Measurements from ENCODE around the gene EXT2.

EXT2 gene

GRCh38 chr11:44095506-44096359, at the start of gene EXT2:
EXT2 (plus strand) TSS chr11:44095678; CDS start chr11:44107713, 12,035 bp downstream.
- peak; percentile 74 for DNase-seq

GRCh38 chr11:44046182-44046581, 49.3 kb upstream of the EXT2 start:
- DNase-seq = no peak

- DNase-seq = no peak
Observed at GRCh38 chr11:44047298-44047697, 48.2 kb upstream of the EXT2 start.

GRCh38 chr11:44047931-44048431, 47.5 kb upstream of the EXT2 start, which contains the start of gene ACCSL:
ACCSL (plus strand) TSS chr11:44047981; CDS start chr11:44048037, 56 bp downstream.
- no peak for DNase-seq

GRCh38 chr11:44049832-44050231, 45.6 kb upstream of the EXT2 start:
- DNase-seq = no peak

GRCh38 chr11:44051171-44051570, 44.3 kb upstream of the EXT2 start:
- no peak for DNase-seq

- no peak for DNase-seq
Observed at GRCh38 chr11:44057340-44057739, 38.1 kb upstream of the EXT2 start.

- no peak for DNase-seq
Observed at GRCh38 chr11:44058275-44058674, 37.2 kb upstream of the EXT2 start.

- no peak for DNase-seq
Observed at GRCh38 chr11:44065161-44065661, 30.3 kb upstream of the EXT2 start.

GRCh38 chr11:44065841-44066731, 29.4 kb upstream of the EXT2 start, which contains the start of gene ACCS:
ACCS (plus strand) TSS chr11:44066270; CDS start chr11:44067628, 1,358 bp downstream.
- DNase-seq = peak; percentile 93

- DNase-seq = no peak
Observed at GRCh38 chr11:44066732-44067141, 28.7 kb upstream of the EXT2 start.

- DNase-seq = no peak
Observed at GRCh38 chr11:44067266-44067665, 28.2 kb upstream of the EXT2 start.

GRCh38 chr11:44068180-44068579, 27.3 kb upstream of the EXT2 start:
- DNase-seq = no peak

- DNase-seq = no peak
Observed at GRCh38 chr11:44071157-44071556, 24.3 kb upstream of the EXT2 start.

- DNase-seq = no peak
Observed at GRCh38 chr11:44072757-44073658, 22.5 kb upstream of the EXT2 start.

- no peak for DNase-seq
Observed at GRCh38 chr11:44078794-44079193, 16.7 kb upstream of the EXT2 start.

- DNase-seq = no peak
Observed at GRCh38 chr11:44079376-44079775, 16.1 kb upstream of the EXT2 start.

GRCh38 chr11:44080951-44081350, 14.5 kb upstream of the EXT2 start:
- no peak for DNase-seq

- no peak for DNase-seq
Observed at GRCh38 chr11:44082645-44083044, 12.8 kb upstream of the EXT2 start.

- DNase-seq = no peak
Observed at GRCh38 chr11:44083433-44083832, 12.0 kb upstream of the EXT2 start.

- DNase-seq = no peak
Observed at GRCh38 chr11:44083906-44084305, 11.6 kb upstream of the EXT2 start.

- DNase-seq = no peak
Observed at GRCh38 chr11:44085330-44085729, 10.1 kb upstream of the EXT2 start.

All from NCI-H1092 (cell line).